ENCODE data around the gene STX1B.

- TF ChIP-seq, protein P1, sequence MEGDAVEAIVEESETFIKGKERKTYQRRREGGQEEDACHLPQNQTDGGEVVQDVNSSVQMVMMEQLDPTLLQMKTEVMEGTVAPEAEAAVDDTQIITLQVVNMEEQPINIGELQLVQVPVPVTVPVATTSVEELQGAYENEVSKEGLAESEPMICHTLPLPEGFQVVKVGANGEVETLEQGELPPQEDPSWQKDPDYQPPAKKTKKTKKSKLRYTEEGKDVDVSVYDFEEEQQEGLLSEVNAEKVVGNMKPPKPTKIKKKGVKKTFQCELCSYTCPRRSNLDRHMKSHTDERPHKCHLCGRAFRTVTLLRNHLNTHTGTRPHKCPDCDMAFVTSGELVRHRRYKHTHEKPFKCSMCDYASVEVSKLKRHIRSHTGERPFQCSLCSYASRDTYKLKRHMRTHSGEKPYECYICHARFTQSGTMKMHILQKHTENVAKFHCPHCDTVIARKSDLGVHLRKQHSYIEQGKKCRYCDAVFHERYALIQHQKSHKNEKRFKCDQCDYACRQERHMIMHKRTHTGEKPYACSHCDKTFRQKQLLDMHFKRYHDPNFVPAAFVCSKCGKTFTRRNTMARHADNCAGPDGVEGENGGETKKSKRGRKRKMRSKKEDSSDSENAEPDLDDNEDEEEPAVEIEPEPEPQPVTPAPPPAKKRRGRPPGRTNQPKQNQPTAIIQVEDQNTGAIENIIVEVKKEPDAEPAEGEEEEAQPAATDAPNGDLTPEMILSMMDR (IDR thresholded peaks at IDR 0.05; ENCODE audit: insufficient read depth, low read depth, low read length), result no peak
- TF ChIP-seq EZH2 (IDR thresholded peaks at IDR 0.05; ENCODE audit: insufficient read depth, low read length), result no peak
These were observed 17.3 kb downstream of the STX1B start for GRCh38 chr16:30992931-30993816.

Data from astrocyte (in vitro differentiated cells and primary cell).